GM19395 (cell line): Measurements from ENCODE around the gene APOBEC4.
A peak's percentile ranks its signal among the peaks of the same experiment; 100 is the strongest.

ENCODE experiments used
- ATAC-seq: cut with Tn5 transposase; IDR thresholded peaks from one replicate; pipeline ENCODE4 v1.9.1; 2021; ENCODE audit warnings: mild to moderate bottlenecking, moderate library complexity; ENCODE audit not compliant: unreplicated experiment

The APOBEC4 gene

GRCh38 chr1:183675381-183675780 lies 22.3 kb upstream of the APOBEC4 start:
- ATAC-seq: no peak

- no peak for ATAC-seq
Measured at GRCh38 chr1:183674886-183675285, 21.8 kb upstream of the APOBEC4 start.

GRCh38 chr1:183674339-183674738 lies 21.2 kb upstream of the APOBEC4 start:
- ATAC-seq: no peak

- ATAC-seq: no peak
Measured at GRCh38 chr1:183673605-183674323, 20.6 kb upstream of the APOBEC4 start.

- no peak for ATAC-seq
Measured at GRCh38 chr1:183670169-183670568, 17.1 kb upstream of the APOBEC4 start.

- ATAC-seq: no peak
Measured at GRCh38 chr1:183656355-183656754, 3.2 kb upstream of the APOBEC4 start.

- ATAC-seq: peak; percentile 75
Measured at GRCh38 chr1:183655562-183656075, 2.5 kb upstream of the APOBEC4 start.

GRCh38 chr1:183654706-183655105 lies 1.6 kb upstream of the APOBEC4 start:
- ATAC-seq: no peak

- ATAC-seq: peak; percentile 52
Measured at GRCh38 chr1:183653876-183654451, 848 bp upstream of the APOBEC4 start.

GRCh38 chr1:183653462-183653794 lies 312 bp upstream of the APOBEC4 start:
- no peak for ATAC-seq

- ATAC-seq: peak; percentile 52
Measured at GRCh38 chr1:183652107-183652506, 1.0 kb downstream of the APOBEC4 start.

GRCh38 chr1:183651612-183652011 lies 1.5 kb downstream of the APOBEC4 start:
- ATAC-seq: no peak

- ATAC-seq: no peak
Measured at GRCh38 chr1:183648042-183648441, 5.1 kb downstream of the APOBEC4 start.

- no peak for ATAC-seq
Measured at GRCh38 chr1:183646776-183647175, 6.3 kb downstream of the APOBEC4 start.

- ATAC-seq: no peak
Measured at GRCh38 chr1:183645531-183645930, 7.6 kb downstream of the APOBEC4 start.

GRCh38 chr1:183642166-183642565 lies 10.9 kb downstream of the APOBEC4 start:
- no peak for ATAC-seq

GRCh38 chr1:183640193-183640592 lies 12.9 kb downstream of the APOBEC4 start:
- ATAC-seq: no peak

- ATAC-seq: no peak
Measured at GRCh38 chr1:183638649-183639387, 14.3 kb downstream of the APOBEC4 start.

GRCh38 chr1:183636783-183637182 lies 16.3 kb downstream of the APOBEC4 start:
- ATAC-seq: no peak

- no peak for ATAC-seq
Measured at GRCh38 chr1:183636334-183636682, 16.8 kb downstream of the APOBEC4 start.

GRCh38 chr1:183635606-183636333 lies 17.3 kb downstream of the APOBEC4 start, which contains the start of gene ARPC5:
Gene ARPC5, minus strand, starts transcription at chr1:183635783. Its CDS starts 124 bp downstream, at chr1:183635659.
- peak; percentile 82 for ATAC-seq
